GM18508 (cell line): Measurements from ENCODE around the gene CENPP.

Experiments
- ATAC-seq: cut with Tn5 transposase; IDR thresholded peaks from one replicate; pipeline ENCODE4 v1.9.1; 2021; ENCODE audit warnings: moderate number of reproducible peaks; ENCODE audit not compliant: insufficient read depth, unreplicated experiment

The CENPP gene

GRCh38 chr9:92312887-92313623 lies 12.7 kb upstream of the CENPP start:
- no peak for ATAC-seq

- ATAC-seq: no peak
Observed at GRCh38 chr9:92313624-92314012, 12.1 kb upstream of the CENPP start.

GRCh38 chr9:92315456-92315855 lies 10.3 kb upstream of the CENPP start:
- ATAC-seq: no peak

GRCh38 chr9:92324431-92324830 lies 1.3 kb upstream of the CENPP start:
- ATAC-seq: no peak

GRCh38 chr9:92324889-92325268 lies 874 bp upstream of the CENPP start:
- ATAC-seq: peak; percentile 6

GRCh38 chr9:92325991-92326500 lies 293 bp downstream of the CENPP start:
- no peak for ATAC-seq

- ATAC-seq: no peak
Observed at GRCh38 chr9:92327283-92327850, 1.6 kb downstream of the CENPP start.

- ATAC-seq: no peak
Observed at GRCh38 chr9:92328225-92328624, 2.5 kb downstream of the CENPP start.

GRCh38 chr9:92332577-92333281 lies 7.0 kb downstream of the CENPP start:
- no peak for ATAC-seq

- no peak for ATAC-seq
Observed at GRCh38 chr9:92333282-92333634, 7.5 kb downstream of the CENPP start.

- no peak for ATAC-seq
Observed at GRCh38 chr9:92341578-92341977, 15.8 kb downstream of the CENPP start.

- no peak for ATAC-seq
Observed at GRCh38 chr9:92342825-92343488, 17.2 kb downstream of the CENPP start.

- no peak for ATAC-seq
Observed at GRCh38 chr9:92345582-92345981, 19.8 kb downstream of the CENPP start.

- ATAC-seq: no peak
Observed at GRCh38 chr9:92349771-92350739, 24.3 kb downstream of the CENPP start.

- ATAC-seq: no peak
Observed at GRCh38 chr9:92350740-92351133, 25.0 kb downstream of the CENPP start.

- no peak for ATAC-seq
Observed at GRCh38 chr9:92353051-92353450, 27.3 kb downstream of the CENPP start.

GRCh38 chr9:92359394-92359995 lies 33.7 kb downstream of the CENPP start:
- no peak for ATAC-seq

GRCh38 chr9:92360083-92360482 lies 34.3 kb downstream of the CENPP start:
- no peak for ATAC-seq

- no peak for ATAC-seq
Observed at GRCh38 chr9:92369075-92369474, 43.3 kb downstream of the CENPP start.
